Activated B cell treated with CpG ODN at 0.5 μM for 24 hours (primary cell): ENCODE results near the gene LDB2. TPM values are rescaled to one million over a fixed set of nuclear protein-coding genes. Genes with fewer than 3 reads are reported as not detected.

Experiments
- ATAC-seq: fragments of 200-7000 bp; cut with Tn5 transposase; one replicate; pipeline ENCODE4 v1.10.0; 2021; ENCODE audit warnings: low read depth, mild to moderate bottlenecking, moderate library complexity
- CTCF ChIA-PET: fragments of 350-600 bp; sonication (Branson Sonifier 250); formaldehyde crosslinking; loops from one replicate; lab custom pipeline; 2021; ENCODE audit warnings: antibody characterized with exemption; lab: Charles Lee
- POLR2A ChIA-PET: fragments of 350-600 bp; sonication (Branson Sonifier 250); formaldehyde crosslinking; loops from one replicate; lab custom pipeline; 2021; ENCODE audit warnings: antibody characterized with exemption; lab: Charles Lee
- DNase-seq: peaks from one replicate; pipeline ENCODE4 v3.0.0; 2022
- H3K27ac Mint-ChIP-seq: one replicate; pipeline ENCODE4 v1.8.0; 2020; ENCODE audit warnings: mixed read lengths
- H3K27me3 Mint-ChIP-seq: one replicate; pipeline ENCODE4 v1.8.0; 2021; ENCODE audit warnings: mixed read lengths
- H3K36me3 Mint-ChIP-seq: one replicate; pipeline ENCODE4 v1.8.0; 2021; ENCODE audit warnings: low read depth, mixed read lengths
- H3K4me1 Mint-ChIP-seq: one replicate; pipeline ENCODE4 v1.8.0; 2021; ENCODE audit warnings: mixed read lengths
- H3K4me3 Mint-ChIP-seq: one replicate; pipeline ENCODE4 v1.8.0; 2020; ENCODE audit warnings: mild to moderate bottlenecking, mixed read lengths
- H3K9me3 Mint-ChIP-seq: one replicate; pipeline ENCODE4 v1.8.0; 2020; ENCODE audit warnings: mixed read lengths
- intact Hi-C: fragments of 100-400 bp; cut with micrococcal nuclease; formaldehyde crosslinking; loops from one replicate; pipeline ENCODE4 v1.15.1; 2024
- total RNA-seq: library from RNA; stranded (reverse); gene quantifications from 2 replicates; pipeline ENCODE4 v1.2.3, GENCODE V29; 2022
- TF ChIP-seq, protein P1 (sequence below): fragments of 200-600 bp; IDR thresholded peaks from one replicate; pipeline ENCODE4 v1.8.0; 2022; ENCODE audit warnings: antibody characterized with exemption, mild to moderate bottlenecking

Gene LDB2
- total RNA-seq, 1 donor from 2014 or later: not detected

DNA sequence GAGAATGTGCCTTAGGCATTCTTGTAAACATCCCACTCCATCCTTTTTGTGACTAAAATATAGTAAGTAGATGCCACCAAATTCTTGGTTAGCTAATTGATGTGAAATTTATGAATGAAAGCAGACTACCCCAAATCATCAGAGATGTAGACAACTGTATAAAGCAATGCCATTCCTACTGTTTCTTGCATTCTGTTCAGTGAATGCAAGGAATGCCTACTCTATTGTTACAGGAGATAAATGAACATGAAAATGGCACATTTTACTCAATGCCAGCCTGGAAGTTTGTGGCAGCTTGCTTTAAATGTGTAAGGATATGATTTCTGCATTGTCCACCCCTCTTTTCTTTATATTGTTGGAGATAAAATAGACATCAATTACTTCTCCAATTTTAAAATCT, 317.9 kb downstream of the LDB2 start:
- ChIA-PET POLR2A (no interaction called here), CTCF (no interaction called here)
- intact Hi-C loops: no loop called here
- ATAC-seq (no peak), DNase-seq (no peak)
- no peaks in the 10 kb centered on the region for H3K36me3 Mint-ChIP-seq
- TF ChIP-seq, protein P1, sequence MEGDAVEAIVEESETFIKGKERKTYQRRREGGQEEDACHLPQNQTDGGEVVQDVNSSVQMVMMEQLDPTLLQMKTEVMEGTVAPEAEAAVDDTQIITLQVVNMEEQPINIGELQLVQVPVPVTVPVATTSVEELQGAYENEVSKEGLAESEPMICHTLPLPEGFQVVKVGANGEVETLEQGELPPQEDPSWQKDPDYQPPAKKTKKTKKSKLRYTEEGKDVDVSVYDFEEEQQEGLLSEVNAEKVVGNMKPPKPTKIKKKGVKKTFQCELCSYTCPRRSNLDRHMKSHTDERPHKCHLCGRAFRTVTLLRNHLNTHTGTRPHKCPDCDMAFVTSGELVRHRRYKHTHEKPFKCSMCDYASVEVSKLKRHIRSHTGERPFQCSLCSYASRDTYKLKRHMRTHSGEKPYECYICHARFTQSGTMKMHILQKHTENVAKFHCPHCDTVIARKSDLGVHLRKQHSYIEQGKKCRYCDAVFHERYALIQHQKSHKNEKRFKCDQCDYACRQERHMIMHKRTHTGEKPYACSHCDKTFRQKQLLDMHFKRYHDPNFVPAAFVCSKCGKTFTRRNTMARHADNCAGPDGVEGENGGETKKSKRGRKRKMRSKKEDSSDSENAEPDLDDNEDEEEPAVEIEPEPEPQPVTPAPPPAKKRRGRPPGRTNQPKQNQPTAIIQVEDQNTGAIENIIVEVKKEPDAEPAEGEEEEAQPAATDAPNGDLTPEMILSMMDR: no peak
- no peak overlapping the region for H3K4me3 Mint-ChIP-seq
- peaks cover 2% of the 10 kb centered on the region for H3K9me3 Mint-ChIP-seq
- no peak overlapping the region for H3K27ac Mint-ChIP-seq
- no peaks in the 10 kb centered on the region for H3K4me1 Mint-ChIP-seq
- no peaks in the 10 kb centered on the region for H3K27me3 Mint-ChIP-seq

DNA sequence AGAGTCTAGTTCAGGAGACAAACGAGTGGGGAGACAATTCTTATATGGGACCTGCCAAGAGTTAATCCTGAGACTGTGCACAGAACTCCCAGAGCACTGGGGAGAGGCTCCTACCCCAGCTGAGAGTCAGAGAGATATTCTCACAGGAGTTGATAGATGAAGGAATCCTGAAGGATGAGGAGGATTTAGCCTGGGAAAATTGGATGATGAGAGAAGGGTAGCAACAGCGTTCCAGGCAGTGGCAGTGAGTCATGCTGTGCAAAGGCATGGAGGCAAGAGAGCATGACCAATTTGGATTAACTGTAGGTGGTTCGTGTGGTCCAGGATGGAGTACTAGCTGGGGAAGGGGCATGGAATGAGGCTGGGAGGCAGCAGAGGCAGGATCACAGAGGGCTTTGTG, 318.6 kb downstream of the LDB2 start:
- no peaks in the 10 kb centered on the region for H3K4me1 Mint-ChIP-seq
- TF ChIP-seq, protein P1: no peak
- intact Hi-C loops: no loop called here
- H3K27ac Mint-ChIP-seq: no peak overlapping the region
- CTCF ChIA-PET: no interaction called here
- POLR2A ChIA-PET: no interaction called here
- H3K4me3 Mint-ChIP-seq: no peak overlapping the region
- ATAC-seq (no peak), DNase-seq (no peak)
- H3K9me3 Mint-ChIP-seq: peaks cover 2% of the 10 kb centered on the region
- H3K27me3 Mint-ChIP-seq: no peaks in the 10 kb centered on the region
- no peaks in the 10 kb centered on the region for H3K36me3 Mint-ChIP-seq

- Mint-ChIP-seq H3K27ac (no peak overlapping the region), H3K4me3 (no peak overlapping the region), H3K36me3 (no peaks in the 10 kb centered on the region), H3K4me1 (no peaks in the 10 kb centered on the region), H3K27me3 (no peaks in the 10 kb centered on the region), H3K9me3 (peaks cover 2% of the 10 kb centered on the region)
- ChIA-PET POLR2A (no interaction called here), CTCF (no interaction called here)
- intact Hi-C loops: no loop called here
- no peak for ATAC-seq
- TF ChIP-seq, protein P1: no peak
- DNase-seq: no peak
Observed at GRCh38 chr4:16577177-16577576, 321.3 kb downstream of the LDB2 start.

GRCh38 chr4:16574981-16575380, 323.5 kb downstream of the LDB2 start:
- ATAC-seq: no peak
- intact Hi-C loops: no loop called here
- ChIA-PET CTCF (no interaction called here), POLR2A (no interaction called here)
- Mint-ChIP-seq H3K4me3 (no peak overlapping the region), H3K4me1 (no peaks in the 10 kb centered on the region), H3K36me3 (no peaks in the 10 kb centered on the region), H3K27ac (no peak overlapping the region), H3K9me3 (peaks cover 2% of the 10 kb centered on the region), H3K27me3 (no peaks in the 10 kb centered on the region)
- no peak for DNase-seq
- TF ChIP-seq, protein P1: no peak

GRCh38 chr4:16573739-16574138, 324.7 kb downstream of the LDB2 start:
- TF ChIP-seq, protein P1: no peak
- Mint-ChIP-seq H3K4me1 (no peaks in the 10 kb centered on the region), H3K36me3 (no peaks in the 10 kb centered on the region), H3K9me3 (peaks cover under 1% of the 10 kb centered on the region), H3K27me3 (no peaks in the 10 kb centered on the region), H3K27ac (no peak overlapping the region), H3K4me3 (no peak overlapping the region)
- POLR2A ChIA-PET: no interaction called here
- DNase-seq (no peak), ATAC-seq (no peak)
- CTCF ChIA-PET: no interaction called here
- intact Hi-C loops: no loop called here
